Pons (tissue), 1 donor: ENCODE measurements around the gene FOLR2.
"Not testable (repeated sequence)": the region's sequence is repeated elsewhere in the genome, so short reads cannot be mapped to it uniquely, and the experiment has no call there.

Experiments
- DNase-seq: peaks from one replicate; pipeline ENCODE4 v3.0.0-alpha.2; 2016; ENCODE audit warnings: low spot score

FOLR2 gene

GRCh38 chr11:72206794-72207193, 9.8 kb upstream of the FOLR2 start:
- not testable (repeated sequence) for DNase-seq

DNA sequence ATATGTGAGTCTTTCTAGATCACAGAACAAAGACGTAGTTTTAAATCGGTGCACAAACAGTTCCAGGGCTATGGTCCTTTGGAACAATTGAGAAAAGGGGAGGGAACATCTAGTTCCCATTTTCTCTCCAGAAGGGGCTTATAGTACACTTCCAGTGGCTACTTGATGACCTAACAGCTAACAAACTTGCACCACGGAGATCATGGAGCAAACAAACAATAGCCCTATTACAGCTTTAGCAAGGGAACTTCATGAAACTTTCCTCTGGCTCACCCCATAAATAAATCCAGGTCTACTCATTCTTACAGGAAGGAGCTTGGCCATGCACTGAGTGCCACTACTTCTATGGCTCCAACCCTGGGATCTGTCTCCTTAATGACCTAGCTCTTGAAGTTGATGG, 8.3 kb upstream of the FOLR2 start:
- DNase-seq = no peak

- DNase-seq = no peak
Measured at GRCh38 chr11:72209101-72209500, 7.5 kb upstream of the FOLR2 start.

GRCh38 chr11:72217841-72218240, 1.2 kb downstream of the FOLR2 start:
- DNase-seq = peak; percentile 61

- no peak for DNase-seq
Measured at GRCh38 chr11:72218251-72218745, 1.7 kb downstream of the FOLR2 start.

- no peak for DNase-seq
Measured at GRCh38 chr11:72220696-72221363, 4.2 kb downstream of the FOLR2 start.

GRCh38 chr11:72221386-72222075, 4.9 kb downstream of the FOLR2 start:
- no peak for DNase-seq

DNA sequence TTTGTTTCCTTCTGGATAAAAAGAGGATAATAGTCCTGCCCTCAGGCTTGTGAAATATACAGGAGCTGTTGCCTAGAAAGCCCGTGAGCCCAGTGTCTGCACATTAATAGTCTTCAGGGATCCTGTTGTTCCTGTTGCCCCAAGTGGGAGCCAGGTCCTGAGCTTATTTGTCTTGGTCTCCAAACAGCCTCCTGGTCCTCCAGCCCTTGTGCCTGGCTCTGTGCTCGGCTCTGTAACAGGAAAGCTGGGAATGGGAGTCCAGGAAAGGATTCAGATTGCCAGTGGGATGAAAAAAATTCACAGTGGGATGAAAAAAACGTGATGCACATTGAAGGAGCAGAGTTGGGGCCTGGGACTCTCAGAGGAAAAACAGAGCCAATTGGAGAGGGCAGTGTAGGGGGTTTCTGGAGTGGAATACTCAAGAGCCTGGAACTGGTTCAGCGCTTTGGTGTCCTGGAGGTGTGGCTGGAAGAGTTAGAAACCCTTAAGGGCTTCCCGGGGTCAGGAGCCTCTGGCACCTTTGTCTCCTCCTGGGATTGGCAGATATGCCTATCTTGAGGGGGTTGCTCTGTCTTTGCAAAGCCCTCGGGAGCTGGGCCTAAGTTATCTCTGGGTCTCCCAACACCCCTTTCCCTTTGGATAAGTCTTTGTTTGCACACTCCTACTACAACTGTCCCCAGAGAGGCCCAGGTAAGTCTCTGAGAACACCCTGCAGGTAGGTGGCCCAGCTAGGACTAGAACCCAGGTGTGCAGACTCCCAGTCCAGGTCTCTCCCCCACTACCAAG, 5.7 kb downstream of the FOLR2 start:
- no peak for DNase-seq

GRCh38 chr11:72222907-72223614, 6.5 kb downstream of the FOLR2 start:
- DNase-seq = peak; percentile 82

DNA sequence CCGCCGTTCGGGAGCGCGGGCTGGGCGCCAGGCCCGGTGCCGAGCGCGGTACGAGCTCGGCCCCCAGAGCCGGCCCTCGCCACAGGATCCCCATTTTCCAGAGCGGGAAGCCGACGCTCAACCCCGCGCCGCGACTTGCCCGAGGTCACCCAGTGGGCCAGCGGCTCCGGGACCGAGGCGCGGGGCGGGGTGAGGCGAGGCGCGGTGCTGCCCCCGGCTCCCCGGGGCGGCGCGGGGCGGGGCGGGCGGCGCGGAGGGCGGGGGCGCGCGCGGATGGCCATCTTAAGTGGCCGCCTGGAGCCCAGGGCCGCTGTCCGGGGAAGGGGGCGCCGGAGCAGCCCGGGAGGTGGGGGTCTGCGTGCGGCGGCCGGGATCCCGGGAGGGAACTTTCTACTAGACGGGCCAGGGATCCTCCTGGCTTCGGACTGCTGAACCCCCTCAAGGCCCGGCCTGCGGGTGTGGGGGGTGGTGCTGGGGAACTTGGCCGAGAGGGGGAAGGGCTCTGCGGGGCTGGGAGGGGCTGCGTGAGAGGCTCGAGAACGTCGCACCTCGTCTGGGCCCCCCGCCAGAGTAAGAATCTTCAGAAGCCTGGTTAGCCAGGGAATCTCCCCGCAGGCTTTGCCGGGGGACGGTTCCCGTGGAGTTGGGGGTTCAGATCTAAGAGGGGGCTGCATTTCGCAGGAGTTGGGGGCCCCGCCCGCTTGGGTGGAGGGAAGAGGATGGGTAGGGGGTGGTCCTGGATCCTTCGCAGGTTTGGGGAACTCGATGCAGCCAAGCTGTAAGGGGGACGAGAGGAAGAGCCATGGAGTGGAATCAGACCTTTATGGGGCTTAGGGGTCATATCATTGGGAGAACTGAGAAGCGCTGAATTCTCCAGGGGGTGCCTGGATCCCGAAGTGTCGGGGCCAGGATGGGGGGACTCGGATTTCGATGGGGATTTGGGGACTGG, 7.3 kb downstream of the FOLR2 start:
- DNase-seq = peak; percentile 34

GRCh38 chr11:72224564-72225410, 8.2 kb downstream of the FOLR2 start, which contains the start of gene INPPL1:
INPPL1 (plus strand) TSS chr11:72224767; CDS start chr11:72224985, 218 bp downstream.
- no peak for DNase-seq

- no peak for DNase-seq
Measured at GRCh38 chr11:72225411-72225951, 8.9 kb downstream of the FOLR2 start.

GRCh38 chr11:72226701-72227100, 10.1 kb downstream of the FOLR2 start:
- DNase-seq = no peak

- DNase-seq = peak; percentile 60
Measured at GRCh38 chr11:72227316-72228228, 11.0 kb downstream of the FOLR2 start.

DNA sequence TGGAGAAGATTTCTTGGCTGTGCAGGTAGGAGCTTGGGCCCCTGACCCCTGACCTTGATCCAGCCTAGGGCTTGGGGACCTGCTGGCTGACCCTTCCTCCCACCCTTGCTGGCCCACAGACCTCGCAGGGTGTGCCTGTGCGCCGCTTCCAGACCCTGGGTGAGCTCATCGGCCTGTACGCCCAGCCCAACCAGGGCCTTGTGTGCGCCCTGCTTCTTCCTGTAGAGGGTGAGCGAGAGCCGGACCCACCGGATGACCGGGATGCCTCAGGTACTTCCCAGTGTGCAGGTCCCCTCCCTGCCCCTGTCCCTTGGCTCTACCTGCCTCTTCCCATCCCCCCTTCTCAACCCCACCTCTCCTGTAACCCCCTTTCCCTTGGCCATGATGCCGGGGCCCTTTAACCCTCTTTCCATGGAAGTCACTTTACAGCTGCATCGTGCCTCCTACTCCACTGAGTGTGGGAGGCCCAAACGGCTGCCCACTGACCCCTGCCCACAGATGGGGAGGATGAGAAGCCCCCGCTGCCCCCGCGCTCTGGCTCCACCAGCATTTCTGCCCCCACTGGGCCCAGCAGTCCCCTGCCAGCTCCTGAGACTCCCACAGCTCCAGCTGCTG, 11.7 kb downstream of the FOLR2 start:
- no peak for DNase-seq

DNA sequence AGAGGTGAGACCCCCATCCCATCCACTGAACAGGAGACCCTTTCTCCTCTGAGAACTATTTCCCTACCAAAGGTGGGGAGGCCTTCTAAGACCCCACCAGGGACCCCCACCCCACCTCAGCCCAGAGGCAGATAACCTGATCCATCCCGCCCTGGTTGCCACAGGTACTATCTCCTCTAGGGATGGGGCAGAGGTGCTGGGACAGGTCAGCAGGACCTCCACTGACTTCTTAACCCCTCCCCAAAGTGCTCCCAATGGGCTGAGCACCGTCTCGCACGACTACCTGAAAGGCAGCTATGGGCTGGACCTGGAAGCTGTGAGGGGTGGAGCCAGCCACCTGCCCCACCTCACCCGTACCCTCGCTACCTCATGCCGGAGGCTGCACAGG, 12.2 kb downstream of the FOLR2 start:
- DNase-seq = no peak

DNA sequence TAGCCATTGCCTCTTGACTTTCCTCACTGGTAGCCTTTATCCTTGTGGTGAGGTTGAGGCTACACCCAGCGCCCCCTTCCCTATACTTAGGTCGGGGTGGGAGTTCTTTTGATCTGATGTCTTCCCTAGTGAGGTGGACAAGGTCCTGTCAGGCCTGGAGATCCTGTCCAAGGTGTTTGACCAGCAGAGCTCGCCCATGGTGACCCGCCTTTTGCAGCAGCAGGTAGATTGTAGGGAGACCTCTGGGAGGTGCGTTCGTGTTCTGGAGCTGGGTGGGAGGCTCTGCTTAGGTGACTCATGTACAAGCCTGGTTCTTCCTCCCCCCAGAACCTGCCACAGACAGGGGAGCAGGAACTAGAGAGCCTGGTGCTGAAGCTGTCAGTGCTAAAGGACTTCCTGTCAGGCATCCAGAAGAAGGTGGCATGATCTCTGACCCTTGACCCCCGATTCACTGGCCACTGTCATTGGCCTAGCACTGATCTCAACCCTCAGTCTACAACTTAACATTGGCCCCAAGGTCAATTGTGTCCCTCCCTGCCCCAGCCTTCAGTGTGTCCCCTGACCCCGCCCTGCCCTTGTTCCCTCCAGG, 12.8 kb downstream of the FOLR2 start:
- DNase-seq = no peak
